ENCODE results near the gene PRLHR.

Gene PRLHR

DNA sequence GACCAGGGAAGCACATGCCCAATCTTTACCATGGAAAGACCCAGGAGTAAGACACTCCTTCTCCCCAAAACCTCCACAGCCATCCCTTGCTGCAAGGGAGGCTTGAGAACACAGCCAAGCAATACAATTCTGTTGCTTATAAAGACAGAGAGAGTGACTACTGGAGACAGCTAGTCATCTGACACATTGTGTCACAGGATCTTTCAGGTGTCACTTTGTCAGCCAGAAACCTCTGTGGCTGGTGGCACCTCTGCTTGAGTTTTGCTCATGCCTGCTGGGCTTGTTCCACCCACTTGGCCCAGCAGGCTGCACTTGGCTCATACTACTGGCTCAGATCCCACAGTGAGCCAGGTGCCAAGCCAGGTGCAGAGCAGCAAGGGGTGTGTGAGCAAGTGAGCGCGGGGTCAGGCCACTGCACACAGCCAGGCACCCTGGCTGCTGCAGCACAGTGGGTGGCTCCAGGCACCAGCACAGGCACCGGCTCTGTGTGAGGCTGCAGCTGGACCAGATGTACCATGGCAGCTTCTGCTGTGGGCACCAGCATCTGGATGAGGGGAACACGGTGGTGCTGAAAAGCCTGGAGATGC is 12.4 kb upstream of the PRLHR start:
- no peak overlapping the region for H3K4me3 ChIP-seq (ENCODE audit: low read length)
- TF ChIP-seq, protein P1, sequence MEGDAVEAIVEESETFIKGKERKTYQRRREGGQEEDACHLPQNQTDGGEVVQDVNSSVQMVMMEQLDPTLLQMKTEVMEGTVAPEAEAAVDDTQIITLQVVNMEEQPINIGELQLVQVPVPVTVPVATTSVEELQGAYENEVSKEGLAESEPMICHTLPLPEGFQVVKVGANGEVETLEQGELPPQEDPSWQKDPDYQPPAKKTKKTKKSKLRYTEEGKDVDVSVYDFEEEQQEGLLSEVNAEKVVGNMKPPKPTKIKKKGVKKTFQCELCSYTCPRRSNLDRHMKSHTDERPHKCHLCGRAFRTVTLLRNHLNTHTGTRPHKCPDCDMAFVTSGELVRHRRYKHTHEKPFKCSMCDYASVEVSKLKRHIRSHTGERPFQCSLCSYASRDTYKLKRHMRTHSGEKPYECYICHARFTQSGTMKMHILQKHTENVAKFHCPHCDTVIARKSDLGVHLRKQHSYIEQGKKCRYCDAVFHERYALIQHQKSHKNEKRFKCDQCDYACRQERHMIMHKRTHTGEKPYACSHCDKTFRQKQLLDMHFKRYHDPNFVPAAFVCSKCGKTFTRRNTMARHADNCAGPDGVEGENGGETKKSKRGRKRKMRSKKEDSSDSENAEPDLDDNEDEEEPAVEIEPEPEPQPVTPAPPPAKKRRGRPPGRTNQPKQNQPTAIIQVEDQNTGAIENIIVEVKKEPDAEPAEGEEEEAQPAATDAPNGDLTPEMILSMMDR (conservative IDR thresholded peaks at IDR 0.05; ENCODE audit: low read length), result no peak
- no peak for DNase-seq (ENCODE audit: low read depth)

DNA sequence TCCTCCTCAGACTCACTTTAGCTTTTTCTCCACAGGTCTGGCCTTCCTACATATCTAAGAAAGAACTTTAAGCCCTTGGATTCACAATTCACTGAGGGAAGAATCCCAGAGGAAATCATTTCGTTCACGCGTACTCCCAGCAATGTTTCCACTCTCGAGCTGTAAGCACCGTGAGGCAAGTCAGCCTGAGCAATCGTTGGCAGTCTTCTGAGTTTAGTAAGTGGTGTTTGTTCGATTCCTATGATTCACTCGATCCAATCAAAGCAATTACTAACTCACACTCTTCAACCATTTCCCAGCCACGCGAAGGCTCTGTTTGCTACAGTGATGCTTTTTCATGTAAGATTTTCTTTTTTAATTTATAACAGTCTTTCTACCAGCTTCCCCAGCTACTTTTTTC is 10.2 kb upstream of the PRLHR start:
- no peak for DNase-seq (ENCODE audit: low read depth)
- TF ChIP-seq, protein P1 (conservative IDR thresholded peaks at IDR 0.05; ENCODE audit: low read length), result no peak
- no peak overlapping the region for H3K4me3 ChIP-seq (ENCODE audit: low read length)

- TF ChIP-seq, protein P1 (conservative IDR thresholded peaks at IDR 0.05; ENCODE audit: low read length), result no peak
- no peak for DNase-seq (ENCODE audit: low read depth)
- H3K4me3 ChIP-seq (ENCODE audit: low read length), result no peak overlapping the region
Observed at GRCh38 chr10:118596426-118597124, 1.1 kb upstream of the PRLHR start.

DNA sequence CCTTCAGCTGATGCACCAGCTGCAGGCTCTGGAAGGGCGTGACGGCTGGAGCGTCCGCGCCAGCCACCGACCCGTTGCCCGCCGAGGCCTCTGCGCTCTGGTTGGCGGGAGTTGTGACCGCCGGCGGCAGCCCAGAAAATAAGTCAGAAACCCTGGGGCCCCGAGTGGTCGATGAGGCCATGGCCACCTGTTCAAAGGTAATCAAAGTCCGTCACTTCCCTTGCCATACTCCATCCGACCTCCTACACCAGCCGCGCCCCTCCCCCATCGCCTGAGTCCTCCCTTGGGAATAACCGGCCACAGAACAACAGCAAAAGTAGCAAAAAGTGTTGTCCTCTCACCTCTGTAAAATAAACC is 406 bp downstream of the PRLHR start:
- no peak for DNase-seq (ENCODE audit: low read depth)
- TF ChIP-seq, protein P1 (conservative IDR thresholded peaks at IDR 0.05; ENCODE audit: low read length), result no peak
- H3K4me3 ChIP-seq (ENCODE audit: low read length), result no peak overlapping the region

GRCh38 chr10:118594392-118595063 is 920 bp downstream of the PRLHR start:
- DNase-seq (ENCODE audit: low read depth), result peak; percentile 22
- no peak overlapping the region for H3K4me3 ChIP-seq (ENCODE audit: low read length)
- TF ChIP-seq, protein P1 (conservative IDR thresholded peaks at IDR 0.05; ENCODE audit: low read length), result peak; percentile 36

GRCh38 chr10:118592675-118593330 is 2.6 kb downstream of the PRLHR start:
- TF ChIP-seq, protein P1 (conservative IDR thresholded peaks at IDR 0.05; ENCODE audit: low read length), result no peak
- DNase-seq (ENCODE audit: low read depth), result no peak
- H3K4me3 ChIP-seq (ENCODE audit: low read length), result no peak overlapping the region
